Esophagus squamous epithelium (tissue), 4 donors: ENCODE results near the gene CPEB3.

Experiments used
- CTCF ChIP-seq, 6 experiments: fragments of 450-650 bp in 4 of 6; fragments of 200-600 bp in 2 of 6; sonication (generic) in 2 of 6; IDR thresholded peaks; one replicate each; pipeline ENCODE4 v1.5.1; 2016 to 2019; ENCODE audit warnings: antibody characterized with exemption in 6 of 6, mild to moderate bottlenecking in 4 of 6, moderate library complexity in 4 of 6
- POLR2A ChIP-seq, 4 donors: fragments of 450-650 bp; IDR thresholded peaks; one replicate each; pipeline ENCODE4 v1.6.1; 2017; ENCODE audit warnings: antibody characterized with exemption in 4 of 4, mild to moderate bottlenecking in 4 of 4, moderate library complexity in 3 of 4

- no peak for TF ChIP-seq CTCF (IDR thresholded peaks at IDR 0.05)
- no peak for TF ChIP-seq POLR2A (IDR thresholded peaks at IDR 0.05)
Measured at GRCh38 chr10:92124616-92125143, 166.2 kb downstream of the CPEB3 start.
